ENCODE measurements around the gene PLXNA4.

GRCh38 chr7:132446666-132447278, 129.5 kb downstream of the PLXNA4 start:
- TF ChIP-seq POLR2A (IDR thresholded peaks at IDR 0.05; ENCODE audit: low read length) (no peak), GATA1 (IDR thresholded peaks at IDR 0.05; ENCODE audit: low read depth, low read length) (no peak)

Measured in erythroblast (primary cell).